K562 (cell line): ENCODE results near the gene UQCC2.

Source experiments
- POLR2A ChIP-seq: fragments of 450-650 bp; conservative IDR thresholded peaks from 2 replicates; pipeline ENCODE4 v1.6.1; 2016
- ZNF124 ChIP-seq: sonication (generic); formaldehyde crosslinking; IDR thresholded peaks from 2 replicates; pipeline ENCODE4 v1.8.1; 2022; ENCODE audit warnings: missing genetic modification reagents

- no peak for TF ChIP-seq POLR2A
- TF ChIP-seq ZNF124, result no peak
These were observed 6.5 kb upstream of the UQCC2 start for GRCh38 chr6:33717934-33718455.
